Left colon (tissue), 2 donors: ENCODE measurements around the gene COL15A1. TPM values are rescaled to one million over a fixed set of nuclear protein-coding genes. Genes with fewer than 3 reads are reported as not detected.

Experiments used
- ATAC-seq: fragments of 200-7000 bp; cut with Tn5 transposase; one replicate; pipeline ENCODE4 v1.9.1; 2020; ENCODE audit warnings: mild to moderate bottlenecking, moderate library complexity
- DNase-seq, 2 donors: peaks; one replicate each; pipeline ENCODE4 v3.0.0-alpha.2; 2020
- intact Hi-C, 2 donors: fragments of 100-400 bp; cut with DNase I in 1 of 2; cut with micrococcal nuclease in 1 of 2; formaldehyde crosslinking; loops; one replicate each; pipeline versions ENCODE4 v1.11.2 to v1.14.0; 2022; cut with DNase I, micrococcal nuclease
- total RNA-seq, 2 donors: library from RNA; stranded (reverse); fragmentation: NEBNext Ultra II Directional; extraction: Animal tissue kit (Norgen Biotek cat#: 25700); gene quantifications; one replicate each; pipeline ENCODE4 v1.2.1, GENCODE V29; 2021
- donor health status: DM: no; HTN: no; CAD: no.
- donor health status: DM: yes; HTN: yes; CAD: no.

Gene COL15A1
- total RNA-seq, 2 donors from 2014 or later = 2.4 to 9.5 TPM

- no peak for DNase-seq
- intact Hi-C loops = no loop called here
- no peak for ATAC-seq
These were observed 23.0 kb downstream of the COL15A1 start for GRCh38 chr9:98966676-98967075.

GRCh38 chr9:98967257-98967656 lies 23.6 kb downstream of the COL15A1 start:
- intact Hi-C loops = no loop called here
- DNase-seq = no peak
- no peak for ATAC-seq

DNA sequence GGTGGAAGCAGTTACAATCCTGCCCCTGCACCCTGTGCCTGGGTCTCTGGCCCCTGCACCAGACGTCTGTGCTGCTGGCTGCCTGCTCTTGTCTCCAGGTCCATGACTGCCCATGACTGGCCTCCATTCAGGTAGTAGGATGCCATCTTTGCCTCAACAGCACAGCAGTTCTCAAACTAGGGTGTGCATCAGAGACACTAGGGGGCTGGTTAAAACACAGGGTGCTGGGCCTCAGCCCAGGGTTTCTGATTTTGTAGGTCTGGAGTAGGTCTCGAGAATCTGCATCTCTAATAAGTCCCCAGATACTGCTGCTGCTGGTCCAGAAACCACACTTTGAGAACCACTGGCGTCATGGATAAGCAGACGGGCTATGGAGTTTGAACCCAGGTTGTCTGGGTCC lies 24.0 kb downstream of the COL15A1 start:
- intact Hi-C loops = no loop called here
- ATAC-seq (no peak), DNase-seq (no peak)

DNA sequence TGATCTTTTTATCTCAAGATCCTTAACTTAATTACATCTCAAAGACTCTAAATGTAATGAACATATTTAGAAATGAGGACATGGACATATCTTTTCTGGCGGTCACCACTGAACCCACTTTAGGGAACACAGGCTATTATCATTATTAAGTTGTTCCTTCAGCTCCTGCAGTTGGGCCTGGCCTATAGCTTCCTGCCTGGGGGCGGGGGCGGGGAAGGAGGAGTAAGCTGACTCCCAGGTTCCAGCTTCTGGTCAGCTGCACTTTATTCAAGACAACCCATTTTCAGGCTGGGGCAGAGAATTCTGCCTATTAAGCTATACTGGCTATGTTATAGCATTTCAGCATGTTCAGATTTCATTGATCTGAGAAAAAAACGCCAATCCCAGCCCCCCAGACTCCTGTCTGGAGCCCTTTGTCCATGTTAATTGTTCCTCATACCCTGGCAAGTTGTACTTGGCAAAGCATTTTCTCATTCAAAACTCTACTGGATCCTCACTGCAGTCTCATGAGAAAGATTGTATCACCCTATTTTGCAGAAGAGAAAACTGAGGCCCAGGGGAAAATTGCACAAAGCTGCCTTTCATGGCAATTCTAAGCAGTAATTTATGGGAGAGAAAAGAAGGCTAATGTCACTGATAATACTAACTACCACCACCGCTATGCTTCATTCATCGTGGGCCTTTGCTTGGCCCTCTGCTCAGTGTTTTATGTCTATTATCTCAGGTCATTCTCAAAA lies 25.1 kb downstream of the COL15A1 start:
- intact Hi-C loops = no loop called here
- DNase-seq = no peak
- no peak for ATAC-seq

DNA sequence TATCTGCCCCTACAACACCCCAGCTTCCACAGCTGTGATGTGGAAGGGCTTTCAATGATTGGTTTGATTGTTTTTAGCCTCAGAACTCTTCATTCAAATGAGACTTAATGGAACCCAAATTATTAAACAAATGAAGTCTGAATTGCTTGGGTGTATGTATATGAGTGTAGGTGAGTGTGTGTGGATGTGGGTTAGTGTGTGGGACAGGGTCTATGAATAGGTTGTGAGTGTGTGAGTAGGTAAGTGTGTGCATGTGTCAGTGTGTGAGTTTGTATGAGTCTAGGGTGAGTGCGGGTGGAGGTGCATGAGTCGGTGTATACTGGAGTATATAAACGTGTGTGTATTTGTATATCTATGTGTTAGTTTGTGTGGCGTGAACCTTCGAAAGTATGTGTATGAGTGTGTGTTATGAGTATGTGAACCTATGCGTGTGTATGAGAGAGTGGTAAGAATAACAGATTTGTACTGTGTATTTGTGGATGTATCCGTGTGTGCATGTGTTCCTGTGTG lies 26.9 kb downstream of the COL15A1 start:
- no peak for ATAC-seq

DNA sequence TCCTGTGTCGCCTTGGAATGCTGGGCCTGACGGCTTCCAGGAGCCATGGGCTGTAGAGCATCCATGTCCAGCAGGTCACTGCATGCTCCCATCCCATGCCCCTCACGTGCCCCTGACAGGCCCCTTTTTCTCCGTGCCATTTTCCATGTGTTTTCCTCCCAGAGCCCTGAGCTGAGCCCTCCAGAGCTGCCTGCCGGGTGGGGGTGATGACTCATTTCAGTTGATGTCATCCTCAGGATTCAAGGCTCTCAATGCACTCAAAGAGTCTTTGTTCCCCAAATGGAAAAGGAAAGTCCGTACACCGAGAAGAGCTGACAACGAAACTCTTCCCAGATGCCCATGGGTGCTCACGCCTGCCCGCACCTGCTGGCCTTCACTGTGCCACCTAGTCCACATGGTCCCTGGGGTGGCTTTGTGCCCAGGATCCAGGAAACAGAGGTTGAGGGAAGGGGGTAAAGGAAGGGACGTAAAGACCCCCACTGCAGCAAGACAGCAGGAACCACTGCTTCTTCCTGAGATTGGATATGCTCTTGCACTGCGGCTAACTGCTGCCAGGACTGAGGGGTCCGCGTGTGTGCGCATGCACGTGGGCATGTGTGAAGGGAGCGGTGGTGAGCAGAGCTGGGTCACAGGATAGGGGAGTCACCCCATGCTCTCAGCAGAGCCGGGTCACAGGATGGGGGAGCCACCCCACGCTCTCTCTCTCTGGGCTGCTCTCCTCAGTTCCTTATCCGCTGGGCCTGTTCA lies 27.6 kb downstream of the COL15A1 start:
- intact Hi-C loops = no loop called here
- DNase-seq (no peak), ATAC-seq (no peak)

More for the DNA sequence above, 26.9 kb downstream of the COL15A1 start:
- intact Hi-C loops = no loop called here
- DNase-seq = no peak

GRCh38 chr9:98971915-98972223 lies 28.2 kb downstream of the COL15A1 start:
- intact Hi-C loops = no loop called here
- ATAC-seq (no peak), DNase-seq (no peak)

DNA sequence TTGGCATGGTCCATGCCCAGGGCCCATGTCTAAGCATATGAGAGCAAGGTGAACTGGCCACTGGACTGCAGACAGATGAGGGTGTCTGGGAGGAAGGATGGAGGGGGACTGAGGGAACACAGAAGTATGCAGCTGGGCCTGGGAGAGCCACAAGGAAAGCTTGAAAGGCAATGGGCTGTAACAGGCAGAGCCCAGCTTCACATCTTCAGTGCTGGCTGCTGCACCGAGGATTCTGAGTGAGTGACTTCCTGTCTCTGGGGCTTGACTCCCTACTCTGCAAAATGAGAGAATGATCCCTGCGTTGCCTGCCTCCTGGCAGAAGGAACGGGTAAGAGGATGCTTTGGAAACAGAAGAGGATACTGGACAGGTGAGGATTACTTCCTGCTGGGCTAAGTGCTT lies 29.0 kb downstream of the COL15A1 start:
- intact Hi-C loops = no loop called here
- ATAC-seq = no peak
- no peak for DNase-seq

DNA sequence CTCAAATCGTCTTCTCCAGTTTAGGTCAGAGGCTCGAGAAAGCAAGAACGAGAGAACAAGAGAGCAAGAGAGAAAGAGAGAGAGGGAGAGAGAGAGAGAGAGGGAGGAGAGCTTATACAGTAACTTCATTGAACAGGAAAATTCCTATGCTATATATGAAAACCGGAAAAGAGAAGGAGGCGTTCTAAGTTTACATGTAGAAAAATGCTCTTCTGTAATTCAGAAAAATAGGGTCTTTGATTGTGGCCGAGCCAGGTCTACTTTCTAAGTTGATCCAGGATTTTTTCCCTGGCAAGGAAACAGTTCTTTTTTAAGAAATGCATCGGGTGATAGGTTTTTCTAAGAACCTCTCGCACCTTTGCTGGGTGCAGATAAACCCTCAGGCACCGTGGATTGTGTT lies 29.5 kb downstream of the COL15A1 start:
- ATAC-seq (no peak), DNase-seq (no peak)
- intact Hi-C loops = no loop called here

DNA sequence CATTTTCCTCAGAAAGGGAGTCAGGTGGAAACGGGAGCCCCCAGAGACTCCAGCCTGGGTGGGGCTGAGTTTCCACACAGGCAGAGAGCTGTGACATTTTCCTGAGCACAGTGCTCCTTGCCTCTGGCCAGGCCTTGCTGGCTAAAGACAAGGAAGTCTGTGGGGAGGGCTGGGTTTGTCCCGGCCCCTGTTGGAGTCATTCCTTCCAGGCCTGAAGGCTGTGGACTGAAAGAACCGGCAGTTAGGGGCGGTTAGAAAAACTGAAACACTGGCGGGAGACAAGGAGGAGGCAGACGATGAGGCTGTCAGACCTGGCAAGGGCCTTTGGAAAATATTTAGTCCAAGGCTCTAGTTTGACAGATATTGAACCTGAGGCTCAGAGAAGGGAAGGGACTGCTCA lies 29.9 kb downstream of the COL15A1 start:
- DNase-seq (no peak), ATAC-seq (no peak)
- intact Hi-C loops = no loop called here

GRCh38 chr9:98974106-98974505 lies 30.4 kb downstream of the COL15A1 start:
- intact Hi-C loops = no loop called here
- no peak for DNase-seq
- no peak for ATAC-seq

- intact Hi-C loops = no loop called here
- no peak for DNase-seq
- ATAC-seq = peak; percentile 11
These were observed 30.8 kb downstream of the COL15A1 start for GRCh38 chr9:98974554-98974953.

DNA sequence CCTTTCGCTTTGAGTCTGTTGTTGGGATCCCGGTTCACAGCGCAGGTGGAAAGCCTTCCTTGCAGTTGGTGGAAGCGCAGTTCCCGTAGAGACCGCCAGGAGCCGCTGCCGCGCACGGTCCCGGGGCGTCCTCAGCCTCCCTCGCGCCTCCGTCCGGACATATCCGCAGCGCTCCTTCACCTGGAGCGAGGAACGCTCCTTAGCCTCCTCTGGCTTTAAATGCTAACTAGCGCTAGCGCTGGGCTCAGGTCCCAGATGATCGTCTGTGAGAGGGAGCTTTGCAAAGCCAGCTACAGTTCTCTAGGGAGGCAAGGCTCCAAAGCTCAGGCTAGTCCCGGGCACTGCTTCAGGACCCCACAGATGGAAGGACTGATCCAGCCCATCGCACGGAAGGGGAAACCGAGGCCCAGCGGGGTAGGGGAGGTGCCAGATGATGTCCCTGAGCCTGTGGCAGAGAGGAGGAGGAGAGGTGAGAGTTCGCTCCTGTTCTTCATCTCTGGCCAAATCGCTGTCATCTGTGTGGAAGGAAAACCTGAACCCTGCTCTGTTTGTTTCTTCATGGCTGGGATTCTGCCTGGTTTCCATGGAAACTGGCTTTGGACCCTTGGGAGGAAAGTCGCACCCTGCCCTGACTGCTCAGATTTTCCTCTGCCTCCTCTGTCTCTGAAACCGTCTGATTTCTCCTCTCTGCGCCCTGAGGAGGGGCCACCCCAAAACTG lies 31.4 kb downstream of the COL15A1 start:
- peak; percentile 97 for ATAC-seq
- intact Hi-C loops = no loop called here
- DNase-seq = peak; percentile 74 to 88

GRCh38 chr9:98975838-98976237 lies 32.1 kb downstream of the COL15A1 start:
- DNase-seq (no peak), ATAC-seq (no peak)
- intact Hi-C loops = no loop called here

DNA sequence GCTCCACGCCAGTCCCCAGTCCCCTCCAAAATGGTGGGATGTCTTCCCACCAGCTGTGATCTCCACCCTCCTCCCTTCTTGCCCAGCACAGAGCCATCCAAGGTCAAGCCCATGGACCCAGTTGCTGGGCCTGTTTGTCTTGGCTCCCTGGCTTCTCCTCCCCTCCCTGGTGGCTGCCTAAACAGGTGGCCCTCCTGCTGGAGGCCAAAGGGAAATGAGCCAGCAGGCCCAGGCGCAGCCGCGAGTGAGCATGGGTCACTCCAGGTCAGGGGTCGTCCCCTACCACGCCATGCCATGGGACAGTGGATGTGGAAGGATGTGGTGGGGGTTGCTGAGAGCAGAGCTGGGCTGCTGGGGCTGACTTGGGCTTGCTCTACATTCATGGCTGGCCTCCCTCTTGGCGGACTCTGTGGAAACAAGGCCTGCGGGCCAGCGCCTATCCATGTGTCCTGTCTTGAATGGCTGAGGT lies 33.6 kb downstream of the COL15A1 start:
- intact Hi-C loops = no loop called here
- DNase-seq (no peak), ATAC-seq (no peak)

DNA sequence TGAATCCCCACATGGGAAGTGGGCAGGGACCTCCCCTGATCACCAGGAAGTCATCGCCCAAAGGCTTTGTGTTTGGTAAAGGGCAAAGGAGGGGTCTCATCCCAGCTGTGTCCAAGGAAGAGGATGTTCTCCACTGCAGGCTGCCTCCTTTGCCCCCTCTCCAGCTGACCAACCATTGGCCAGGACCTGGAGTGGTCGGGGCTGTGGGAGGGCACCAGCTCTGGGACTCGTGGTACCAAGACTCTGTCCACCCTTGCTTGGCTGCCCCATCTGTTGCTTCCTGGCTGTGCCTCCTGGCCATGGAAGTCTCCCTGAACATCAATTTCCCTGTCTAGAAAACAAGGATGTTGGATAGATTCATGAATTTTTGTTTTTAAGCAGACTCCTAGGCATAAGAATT lies 34.1 kb downstream of the COL15A1 start:
- intact Hi-C loops = no loop called here
- no peak for DNase-seq

DNA sequence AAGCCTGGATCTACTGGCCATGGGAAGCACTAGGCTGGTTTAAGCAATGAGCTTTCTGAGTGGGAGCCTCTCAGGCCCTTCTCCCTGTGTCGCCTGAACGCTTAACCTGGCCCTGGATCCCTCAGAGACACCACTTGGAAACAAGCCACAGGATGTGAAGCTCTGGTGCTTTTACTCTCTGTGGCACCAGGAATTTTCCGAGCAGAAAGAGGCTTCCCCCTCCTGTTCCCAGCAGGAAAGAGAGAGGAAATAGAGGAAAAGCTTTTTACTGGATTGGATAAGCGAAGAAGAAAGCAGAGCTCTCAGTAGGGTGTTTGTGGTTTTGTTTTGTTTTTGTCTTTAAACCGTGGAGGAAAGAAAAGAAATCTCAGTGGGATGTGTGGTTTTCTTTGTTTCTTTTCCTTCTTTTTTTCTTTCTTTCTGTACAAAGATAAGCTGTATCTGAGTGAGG lies 34.5 kb downstream of the COL15A1 start:
- intact Hi-C loops = no loop called here
- ATAC-seq (no peak), DNase-seq (no peak)

More for the DNA sequence above, 34.1 kb downstream of the COL15A1 start:
- no peak for ATAC-seq

DNA sequence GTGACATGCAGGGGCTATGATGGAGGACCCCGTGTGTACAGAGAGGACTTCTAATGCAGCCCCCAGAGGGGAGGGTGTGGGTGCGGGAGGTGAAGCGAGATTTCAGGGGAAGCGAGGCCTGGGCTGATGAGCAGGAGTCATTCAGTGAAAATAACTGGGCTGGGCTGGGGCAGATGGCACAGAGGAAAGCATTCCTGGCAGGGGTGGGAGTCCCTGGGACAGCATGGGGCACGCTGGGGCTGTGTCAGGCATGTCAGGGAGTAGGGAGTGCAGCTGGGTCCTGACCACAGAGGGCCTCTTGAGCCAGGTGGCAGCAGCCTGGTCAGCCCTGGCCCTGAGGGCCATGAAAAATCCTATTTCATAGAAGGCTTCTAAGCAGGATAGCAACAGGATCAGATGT lies 36.6 kb downstream of the COL15A1 start:
- intact Hi-C loops = no loop called here
- DNase-seq (no peak), ATAC-seq (no peak)
